D721Med (cell line): Measurements from ENCODE around the gene NTNG1.

Source experiments
- DNase-seq: peaks from one replicate; pipeline ENCODE4 v3.0.0; 2011; ENCODE audit warnings: low spot score; ENCODE audit not compliant: insufficient read length
- FAIRE-seq: peaks from 2 replicates; lab custom pipeline; 2011; peaks lifted over from hg19 to GRCh38; lab: Jason Lieb, UNC
- TF ChIP-seq, protein P1 (sequence below): IDR thresholded peaks from 2 replicates; pipeline ENCODE4 v1.5.1; 2012; ENCODE audit warnings: mild to moderate bottlenecking, control low read depth; ENCODE audit not compliant: insufficient read depth; ENCODE audit errors: missing control alignments

NTNG1 gene

DNA sequence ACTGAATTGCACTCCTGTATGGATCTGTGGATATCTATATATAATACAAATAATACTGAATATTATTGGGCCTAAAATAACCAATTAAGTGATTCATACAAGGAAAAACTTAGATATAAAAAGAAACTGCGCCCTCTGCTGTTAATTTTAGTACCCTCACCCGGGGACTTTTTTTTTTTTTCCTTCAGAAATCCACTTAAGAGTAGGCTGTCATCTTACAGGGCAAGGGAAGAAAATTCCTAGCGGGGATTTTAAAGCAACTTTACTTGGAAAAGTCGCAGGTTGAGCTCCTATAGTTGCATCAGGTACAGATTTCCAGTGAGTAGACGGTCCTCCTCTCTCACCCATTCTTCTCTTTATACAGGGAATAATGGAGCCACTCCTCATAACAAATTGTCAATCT is 1.3 kb downstream of the NTNG1 start:
- FAIRE-seq: no peak
- DNase-seq: no peak

DNA sequence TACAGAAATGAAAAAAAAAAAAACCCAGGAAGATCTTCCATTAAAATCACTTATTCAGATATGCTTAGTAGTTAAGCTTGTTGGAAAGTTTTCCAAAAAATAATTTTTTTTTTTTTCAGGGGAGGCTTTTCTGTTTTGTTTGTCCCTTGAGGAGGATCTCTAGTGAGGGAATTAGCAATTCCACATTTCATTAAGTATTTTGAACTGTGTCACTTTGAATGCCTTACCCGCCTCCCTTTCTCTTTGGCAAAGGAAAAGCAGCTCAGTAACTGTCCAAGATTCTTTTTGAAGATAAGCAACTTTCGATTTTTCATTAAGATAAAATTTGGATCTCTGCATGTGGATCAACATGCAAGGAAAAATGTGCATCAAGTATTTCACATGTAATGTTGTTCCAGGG is 1.8 kb downstream of the NTNG1 start:
- no peak for DNase-seq
- TF ChIP-seq, protein P1, sequence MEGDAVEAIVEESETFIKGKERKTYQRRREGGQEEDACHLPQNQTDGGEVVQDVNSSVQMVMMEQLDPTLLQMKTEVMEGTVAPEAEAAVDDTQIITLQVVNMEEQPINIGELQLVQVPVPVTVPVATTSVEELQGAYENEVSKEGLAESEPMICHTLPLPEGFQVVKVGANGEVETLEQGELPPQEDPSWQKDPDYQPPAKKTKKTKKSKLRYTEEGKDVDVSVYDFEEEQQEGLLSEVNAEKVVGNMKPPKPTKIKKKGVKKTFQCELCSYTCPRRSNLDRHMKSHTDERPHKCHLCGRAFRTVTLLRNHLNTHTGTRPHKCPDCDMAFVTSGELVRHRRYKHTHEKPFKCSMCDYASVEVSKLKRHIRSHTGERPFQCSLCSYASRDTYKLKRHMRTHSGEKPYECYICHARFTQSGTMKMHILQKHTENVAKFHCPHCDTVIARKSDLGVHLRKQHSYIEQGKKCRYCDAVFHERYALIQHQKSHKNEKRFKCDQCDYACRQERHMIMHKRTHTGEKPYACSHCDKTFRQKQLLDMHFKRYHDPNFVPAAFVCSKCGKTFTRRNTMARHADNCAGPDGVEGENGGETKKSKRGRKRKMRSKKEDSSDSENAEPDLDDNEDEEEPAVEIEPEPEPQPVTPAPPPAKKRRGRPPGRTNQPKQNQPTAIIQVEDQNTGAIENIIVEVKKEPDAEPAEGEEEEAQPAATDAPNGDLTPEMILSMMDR: no peak
- FAIRE-seq: no peak

More for the DNA sequence above, 1.3 kb downstream of the NTNG1 start:
- TF ChIP-seq, protein P1: peak; percentile 56

DNA sequence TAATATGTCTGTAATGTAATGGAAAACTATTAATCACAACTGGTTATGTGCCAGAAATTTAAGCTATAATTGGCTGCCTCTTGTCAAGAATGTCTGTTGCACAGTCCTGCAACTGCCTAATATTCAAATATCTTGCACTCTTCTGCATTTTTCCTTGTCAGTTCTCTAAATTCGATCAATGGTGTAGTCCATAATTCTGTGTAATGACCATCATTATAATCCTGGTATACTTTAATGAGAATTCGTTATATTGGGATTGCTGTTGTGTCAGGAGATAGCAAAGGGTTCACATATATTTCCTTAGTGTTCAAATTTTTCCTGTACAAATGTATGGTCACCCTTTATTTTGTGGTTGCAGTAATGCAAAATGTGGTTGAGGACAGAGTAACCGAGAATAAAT is 4.8 kb downstream of the NTNG1 start:
- DNase-seq (no peak), FAIRE-seq (no peak)
- TF ChIP-seq, protein P1: no peak

DNA sequence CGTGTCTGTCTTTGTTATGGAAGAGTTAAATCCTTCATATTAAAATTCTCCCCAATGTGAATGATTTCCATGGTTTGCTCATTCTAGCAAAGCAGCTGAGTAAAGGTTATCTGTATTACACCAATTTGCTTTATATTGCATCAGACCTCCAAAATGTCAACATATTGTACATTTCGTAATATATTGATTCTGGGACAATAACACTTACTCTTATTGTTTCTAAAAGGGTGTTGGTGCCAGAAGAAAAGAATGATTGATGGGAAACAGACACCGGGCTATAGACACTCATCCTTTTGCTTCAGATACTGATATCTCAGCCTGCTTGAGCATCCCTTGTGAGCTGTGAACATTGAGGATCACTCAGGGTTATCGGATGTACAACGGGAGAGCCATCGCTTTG is 7.0 kb downstream of the NTNG1 start:
- no peak for FAIRE-seq
- TF ChIP-seq, protein P1: no peak
- DNase-seq: no peak

DNA sequence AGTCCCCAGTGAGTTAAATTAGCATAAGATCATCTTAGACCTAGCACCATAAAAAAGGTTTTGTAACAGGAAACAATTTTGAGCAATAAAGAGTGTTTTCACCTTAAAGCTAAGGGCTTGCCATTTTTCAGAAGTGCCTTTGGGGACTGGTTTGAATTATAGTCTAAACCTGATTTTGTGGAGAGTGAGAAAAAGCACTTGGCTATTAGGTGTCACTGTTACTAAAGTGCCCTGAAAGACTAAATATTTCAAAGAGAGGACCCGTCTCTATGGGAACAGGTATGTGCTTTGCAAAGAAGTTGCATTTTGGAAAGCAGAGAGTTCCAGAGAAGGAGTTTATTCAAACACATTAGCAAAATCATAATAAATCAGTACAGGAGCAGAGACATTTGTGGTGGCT is 9.1 kb downstream of the NTNG1 start:
- FAIRE-seq (no peak), DNase-seq (no peak)
- TF ChIP-seq, protein P1: no peak

DNA sequence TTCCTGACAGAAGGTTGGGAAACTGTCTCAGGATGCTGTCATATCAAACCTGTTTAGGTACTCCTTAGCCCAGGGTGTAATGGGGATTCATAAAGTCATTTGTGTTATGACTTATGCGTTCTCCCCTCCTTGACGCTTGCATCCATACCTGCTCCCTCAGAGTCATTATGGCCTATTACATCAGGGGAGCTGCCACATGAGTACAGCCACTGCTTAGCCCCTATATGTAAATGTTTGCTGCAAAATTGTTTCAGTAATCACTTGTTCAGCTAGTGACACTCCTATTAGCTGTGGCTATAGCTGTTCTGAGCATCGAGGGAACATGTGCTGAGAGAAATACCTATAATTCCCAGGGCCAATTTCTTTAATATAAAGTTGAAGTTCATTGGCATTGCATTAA is 10.5 kb downstream of the NTNG1 start:
- no peak for DNase-seq
- TF ChIP-seq, protein P1: no peak
- FAIRE-seq: no peak

DNA sequence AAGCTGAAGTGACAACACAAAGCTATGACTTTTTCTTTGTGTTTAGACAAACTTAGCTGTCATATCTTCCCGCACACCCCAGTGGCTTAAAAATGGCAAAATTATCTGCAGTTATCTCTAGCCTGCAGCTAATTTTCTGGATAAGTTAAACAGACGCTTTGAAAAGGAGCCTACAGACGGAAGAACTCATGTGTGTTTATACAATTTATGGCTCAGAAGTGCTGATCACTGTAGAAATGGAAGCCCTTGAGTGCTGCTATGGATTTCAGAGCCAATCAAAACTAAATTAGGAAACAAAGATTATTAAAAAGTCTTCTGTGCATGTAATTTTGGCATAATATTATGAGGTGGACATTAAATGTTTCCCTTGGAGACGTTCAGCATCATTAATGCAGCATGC is 11.6 kb downstream of the NTNG1 start:
- DNase-seq (no peak), FAIRE-seq (no peak)
- TF ChIP-seq, protein P1: no peak
